ENCODE results near the gene ANKRD53.

ANKRD53 gene, protein sequence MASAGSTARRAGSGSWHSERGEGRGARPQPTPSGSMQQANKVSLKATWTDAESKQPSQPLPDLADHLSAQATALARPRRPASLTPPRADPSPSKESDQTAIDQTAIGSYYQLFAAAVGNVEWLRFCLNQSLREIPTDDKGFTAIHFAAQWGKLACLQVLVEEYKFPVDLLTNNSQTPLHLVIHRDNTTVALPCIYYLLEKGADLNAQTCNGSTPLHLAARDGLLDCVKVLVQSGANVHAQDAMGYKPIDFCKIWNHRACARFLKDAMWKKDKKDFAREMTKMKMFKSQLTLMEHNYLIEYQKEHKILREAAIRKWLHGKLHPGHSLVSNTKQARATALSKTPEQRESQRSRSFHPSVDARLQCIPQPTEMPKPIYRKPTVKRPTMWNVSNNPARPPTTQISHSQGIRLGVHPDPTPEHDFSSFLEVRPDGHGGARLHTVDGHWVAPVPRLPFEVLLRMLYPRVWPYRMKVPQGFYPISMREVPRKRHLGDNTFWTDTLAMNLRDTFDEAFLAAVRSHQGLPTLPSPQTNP

DNA sequence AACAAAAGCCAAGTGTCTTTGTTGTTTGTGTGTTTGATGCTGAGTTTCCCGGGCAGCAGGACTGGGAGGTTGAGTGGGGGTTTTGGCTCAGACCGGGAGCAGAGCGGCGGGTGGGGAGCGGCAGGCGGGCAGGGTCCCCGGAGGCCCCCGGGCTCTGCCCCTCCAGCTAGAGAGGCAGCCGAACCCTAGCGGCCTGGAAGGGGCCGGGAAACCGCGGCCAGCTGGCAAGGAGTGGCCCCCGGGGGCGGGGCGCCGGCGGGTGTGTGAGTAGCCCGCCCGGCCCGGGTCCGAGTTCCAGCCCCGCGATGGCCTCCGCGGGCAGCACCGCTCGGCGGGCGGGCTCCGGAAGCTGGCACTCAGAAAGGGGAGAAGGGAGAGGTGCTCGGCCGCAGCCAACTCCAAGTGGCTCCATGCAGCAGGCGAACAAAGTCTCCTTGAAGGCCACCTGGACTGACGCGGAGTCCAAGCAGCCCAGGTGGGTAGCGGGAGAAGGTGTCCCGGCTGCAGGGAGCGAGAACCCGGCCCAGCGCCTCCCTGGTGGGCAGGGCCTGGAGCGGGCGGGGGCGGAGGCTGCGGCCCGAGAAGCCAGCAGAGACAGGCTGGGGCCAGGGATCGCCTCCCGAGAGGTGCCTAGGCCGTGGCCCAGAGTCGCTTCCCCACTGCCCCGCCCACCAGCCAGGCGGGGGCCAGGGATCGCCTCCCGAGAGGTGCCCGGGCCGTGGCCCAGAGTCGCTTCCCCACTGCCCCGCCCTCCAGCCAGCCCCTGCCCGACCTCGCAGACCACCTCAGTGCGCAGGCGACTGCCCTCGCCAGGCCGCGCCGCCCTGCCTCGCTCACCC, at the start of gene ANKRD53:
Gene ANKRD53 (plus strand): TSS at position 290 of the 839 bp plus-strand sequence. CDS start 16 bp downstream, at position 306.
- DNase-seq (ENCODE audit: low spot score) (no peak), FAIRE-seq (no peak)

DNA sequence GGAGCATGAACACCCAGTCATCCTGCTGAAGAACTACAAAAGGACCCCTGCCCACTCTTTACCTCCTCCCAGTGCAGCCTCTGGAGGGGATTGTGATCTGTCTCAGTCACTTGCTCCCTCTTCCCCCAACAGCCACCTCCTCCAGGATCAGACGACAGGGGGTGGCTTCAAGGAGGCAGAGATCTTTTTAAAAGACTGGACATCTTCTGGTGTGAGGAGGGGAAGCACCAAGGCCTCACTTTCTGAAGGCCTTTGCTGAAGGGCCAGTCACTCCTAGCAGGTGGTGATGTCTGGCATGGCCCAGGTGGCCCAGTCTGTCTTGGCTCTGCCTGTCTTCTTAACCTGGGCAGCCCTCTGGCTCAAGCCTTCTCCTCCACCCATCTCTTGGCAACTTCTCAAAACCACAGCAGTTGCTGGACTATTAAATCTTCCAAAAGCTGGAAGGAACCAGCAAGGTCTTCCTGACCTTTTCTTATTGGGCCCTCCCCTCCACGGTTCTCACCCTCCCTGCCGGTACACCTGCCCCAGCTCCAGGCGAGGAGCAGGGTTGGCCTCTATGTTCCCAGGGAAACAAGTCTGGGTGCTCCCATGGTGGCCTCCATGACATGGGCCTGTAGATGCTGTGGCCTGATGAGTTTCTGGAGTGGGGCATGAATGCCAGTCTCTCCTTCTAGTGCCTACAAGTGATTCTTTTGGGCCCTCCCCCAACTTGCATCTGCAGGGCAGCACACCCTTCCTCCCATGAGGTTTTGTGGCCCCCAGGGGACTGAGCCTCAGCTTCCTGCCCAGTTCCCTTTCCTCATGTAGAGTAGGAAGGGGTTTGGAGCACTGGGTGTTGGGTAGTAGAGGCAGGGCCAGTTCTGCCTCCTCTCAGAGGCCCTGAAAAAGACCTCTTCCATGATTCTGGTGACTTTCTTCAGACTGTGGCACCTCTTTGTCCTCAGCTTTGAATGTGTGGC, 47.8 kb upstream of the ANKRD53 start:
- DNase-seq (ENCODE audit: low spot score): no peak
- no peak for FAIRE-seq

DNA sequence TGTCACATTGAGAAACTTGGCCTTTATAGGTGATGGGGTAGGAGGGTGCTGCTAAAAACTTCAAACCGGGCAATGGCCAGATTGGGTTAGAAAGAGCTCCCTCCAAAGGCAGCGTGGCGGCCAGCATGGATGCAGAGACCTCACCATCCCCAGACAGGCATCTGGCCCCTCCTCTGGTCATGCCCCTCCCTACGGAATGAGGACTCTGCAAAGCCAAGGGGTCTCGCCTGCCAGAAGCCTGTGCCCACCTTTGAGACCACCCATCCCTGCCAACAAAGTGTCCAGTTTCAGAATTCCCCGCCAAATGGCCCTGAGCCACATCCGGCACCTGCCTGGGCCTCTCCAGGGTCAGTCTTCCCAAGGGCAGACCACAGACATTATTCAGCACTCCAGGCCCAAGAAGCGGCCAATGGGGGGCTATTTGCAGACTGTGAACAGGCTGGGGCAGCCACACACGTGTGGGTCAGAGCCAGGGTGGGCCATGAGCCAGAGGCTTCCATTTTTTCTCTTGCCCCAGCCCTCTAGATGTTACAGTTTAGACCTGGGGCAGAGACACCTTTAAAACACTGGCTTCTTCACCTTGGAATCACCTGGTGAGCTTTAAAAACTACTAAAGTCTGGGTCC, 46.9 kb upstream of the ANKRD53 start:
- FAIRE-seq (no peak), DNase-seq (ENCODE audit: low spot score) (no peak)

DNA sequence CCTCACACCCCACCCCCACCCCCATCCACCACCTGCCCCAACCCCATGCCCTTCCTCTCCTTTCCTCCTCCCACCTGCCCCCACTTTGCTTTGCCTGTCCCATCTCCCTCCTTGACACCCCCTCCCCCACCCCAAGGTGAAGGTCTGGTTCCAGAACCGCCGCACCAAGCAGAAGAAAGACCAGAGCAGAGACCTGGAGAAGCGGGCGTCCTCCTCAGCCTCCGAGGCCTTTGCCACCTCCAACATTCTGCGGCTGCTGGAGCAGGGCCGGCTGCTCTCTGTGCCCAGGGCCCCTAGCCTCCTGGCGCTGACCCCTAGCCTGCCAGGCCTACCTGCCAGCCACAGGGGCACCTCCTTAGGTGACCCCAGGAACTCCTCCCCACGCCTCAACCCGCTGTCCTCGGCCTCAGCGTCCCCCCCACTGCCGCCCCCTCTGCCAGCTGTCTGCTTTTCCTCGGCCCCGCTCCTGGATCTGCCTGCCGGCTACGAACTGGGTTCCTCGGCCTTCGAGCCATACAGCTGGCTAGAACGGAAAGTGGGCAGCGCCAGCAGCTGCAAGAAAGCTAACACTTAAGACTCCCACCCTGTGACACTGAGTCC, 45.7 kb upstream of the ANKRD53 start:
- no peak for FAIRE-seq
- no peak for DNase-seq (ENCODE audit: low spot score)

DNA sequence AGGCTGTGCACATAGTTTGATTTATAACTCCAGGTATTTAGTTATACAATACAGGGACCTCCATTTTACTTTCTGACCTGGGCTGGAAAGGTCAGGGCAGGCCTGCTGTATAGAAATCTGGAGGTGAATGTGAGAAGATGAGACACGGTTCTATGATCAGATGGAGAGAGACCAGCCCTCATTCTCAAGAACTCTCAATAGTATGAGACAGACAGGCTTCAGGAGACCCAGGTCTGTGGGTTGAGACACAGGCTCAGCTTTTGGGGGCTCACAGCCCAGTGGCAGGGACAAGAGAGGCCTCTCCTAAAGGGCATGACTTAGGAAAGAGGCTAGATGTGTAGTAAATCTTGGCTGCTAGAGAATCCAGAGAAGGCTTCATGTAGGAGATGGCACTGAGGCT, 43.4 kb upstream of the ANKRD53 start:
- FAIRE-seq: no peak

DNA sequence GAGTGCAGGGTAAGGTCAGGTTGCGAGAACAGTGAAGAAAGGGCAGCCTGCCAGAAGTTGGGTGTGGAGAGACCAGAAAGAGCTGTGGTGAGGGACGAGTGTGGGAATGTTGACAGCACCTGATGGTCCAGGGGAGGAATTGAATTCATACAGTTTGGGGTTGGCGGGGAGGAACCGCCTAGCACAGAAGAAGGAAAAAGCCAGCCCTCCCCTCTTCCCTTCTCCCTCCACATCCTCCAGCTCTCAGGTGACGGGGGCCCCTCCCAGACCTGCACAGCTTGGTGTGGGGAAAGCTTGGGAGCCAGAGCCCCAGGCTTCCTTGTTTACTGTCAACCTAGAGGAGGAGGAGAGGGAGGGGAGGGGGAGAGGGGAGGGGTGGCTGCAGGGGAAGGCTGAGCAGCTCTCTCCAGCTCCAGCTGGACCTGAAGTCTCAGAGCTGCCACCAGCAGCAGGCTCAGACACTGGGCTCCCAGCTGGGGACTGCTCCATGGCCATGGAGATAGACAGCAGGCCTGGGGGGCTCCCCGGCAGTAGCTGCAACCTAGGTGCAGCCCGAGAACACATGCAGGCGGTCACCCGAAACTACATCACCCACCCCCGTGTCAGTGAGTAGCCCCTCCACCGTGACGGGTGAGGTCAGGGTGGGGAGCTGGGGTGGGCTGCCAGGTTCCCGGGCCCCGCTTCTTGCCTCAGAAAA, 42.8 kb upstream of the ANKRD53 start, which contains the start of gene ATP6V1B1:
Gene ATP6V1B1 (plus strand): TSS at position 433 of the 697 bp plus-strand sequence. CDS start 55 bp downstream, at position 488.
- no peak for DNase-seq (ENCODE audit: low spot score)
- FAIRE-seq: no peak

More for the DNA sequence above, 43.4 kb upstream of the ANKRD53 start:
- no peak for DNase-seq (ENCODE audit: low spot score)

DNA sequence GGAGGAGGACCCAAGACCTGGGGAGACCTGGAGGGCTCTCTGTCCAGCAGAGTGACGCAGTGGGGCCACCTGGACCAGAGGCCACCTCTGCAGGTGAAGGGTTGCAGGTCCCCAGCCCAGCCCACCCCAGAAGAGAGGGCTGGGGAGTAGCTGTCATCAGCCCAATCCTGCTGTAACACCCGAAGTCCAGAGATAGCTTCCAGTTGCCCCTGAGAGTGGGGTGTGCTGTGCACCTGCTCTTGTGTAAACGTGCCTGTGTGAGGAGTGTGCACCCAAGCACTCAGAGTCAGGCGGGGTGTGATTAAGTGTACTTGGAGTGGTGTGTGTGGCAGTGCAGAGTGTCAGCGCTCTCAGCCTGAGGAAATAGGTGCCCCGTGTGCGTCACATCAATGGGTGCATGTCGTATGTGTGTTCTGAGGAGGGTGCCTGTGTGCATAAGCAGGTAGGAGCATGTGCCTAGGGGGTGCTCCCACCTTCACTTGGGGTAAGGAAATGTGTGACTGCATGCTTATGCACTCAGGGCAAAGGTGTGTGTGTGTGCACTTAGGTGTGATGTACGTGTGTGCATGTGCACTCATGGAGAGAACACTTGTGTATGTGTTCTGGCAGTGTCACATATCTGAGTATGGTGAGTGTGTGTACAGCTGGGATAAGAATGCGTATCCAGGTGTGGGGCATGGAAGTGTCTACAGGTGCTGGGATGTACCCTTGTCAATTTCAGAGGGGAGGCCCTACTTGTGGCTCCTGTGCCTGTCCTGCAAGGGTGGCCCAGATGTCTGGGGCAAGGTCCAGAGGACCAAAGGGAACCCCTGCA, 42.1 kb upstream of the ANKRD53 start:
- no peak for DNase-seq (ENCODE audit: low spot score)
- FAIRE-seq: no peak

DNA sequence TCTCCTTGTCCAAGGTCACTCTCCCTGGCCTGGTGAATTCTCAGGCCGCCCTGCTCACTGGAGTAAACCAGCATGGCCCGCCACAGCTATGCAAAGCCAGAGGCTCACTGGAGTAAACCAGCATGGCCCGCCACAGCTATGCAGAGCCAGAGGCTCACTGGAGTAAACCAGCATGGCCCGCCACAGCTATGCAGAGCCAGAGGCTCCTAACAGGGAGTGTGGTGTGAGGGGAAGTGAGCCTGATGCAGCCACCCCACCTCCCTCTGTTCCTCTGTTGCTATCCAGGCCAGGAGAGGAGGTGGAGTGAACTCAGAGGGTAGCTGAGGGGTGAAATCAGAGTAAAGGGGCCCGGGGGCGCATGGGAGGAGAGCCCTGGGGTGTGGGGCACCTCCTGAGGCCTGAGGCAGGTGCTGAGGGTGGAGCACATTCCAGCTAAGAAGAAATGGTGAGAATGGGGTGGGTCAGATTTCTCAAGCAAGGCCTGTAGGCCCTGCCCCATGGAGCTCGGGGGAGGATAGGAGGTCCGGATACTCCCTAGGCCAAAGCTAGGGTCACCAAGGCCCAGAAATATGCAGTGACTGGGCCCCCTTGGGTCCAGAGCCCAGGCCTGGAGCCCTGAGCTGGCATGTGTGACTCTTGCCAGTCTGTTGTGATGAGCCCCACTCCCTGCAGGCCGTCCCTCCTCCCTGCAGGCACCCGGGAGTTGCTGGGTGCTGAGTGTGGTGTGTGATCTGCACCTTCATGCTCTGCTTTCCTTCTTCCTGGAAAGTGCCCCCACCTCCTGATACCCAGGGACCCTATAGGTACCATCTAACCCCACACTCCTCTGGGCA, 41.2 kb upstream of the ANKRD53 start:
- DNase-seq (ENCODE audit: low spot score): no peak

DNA sequence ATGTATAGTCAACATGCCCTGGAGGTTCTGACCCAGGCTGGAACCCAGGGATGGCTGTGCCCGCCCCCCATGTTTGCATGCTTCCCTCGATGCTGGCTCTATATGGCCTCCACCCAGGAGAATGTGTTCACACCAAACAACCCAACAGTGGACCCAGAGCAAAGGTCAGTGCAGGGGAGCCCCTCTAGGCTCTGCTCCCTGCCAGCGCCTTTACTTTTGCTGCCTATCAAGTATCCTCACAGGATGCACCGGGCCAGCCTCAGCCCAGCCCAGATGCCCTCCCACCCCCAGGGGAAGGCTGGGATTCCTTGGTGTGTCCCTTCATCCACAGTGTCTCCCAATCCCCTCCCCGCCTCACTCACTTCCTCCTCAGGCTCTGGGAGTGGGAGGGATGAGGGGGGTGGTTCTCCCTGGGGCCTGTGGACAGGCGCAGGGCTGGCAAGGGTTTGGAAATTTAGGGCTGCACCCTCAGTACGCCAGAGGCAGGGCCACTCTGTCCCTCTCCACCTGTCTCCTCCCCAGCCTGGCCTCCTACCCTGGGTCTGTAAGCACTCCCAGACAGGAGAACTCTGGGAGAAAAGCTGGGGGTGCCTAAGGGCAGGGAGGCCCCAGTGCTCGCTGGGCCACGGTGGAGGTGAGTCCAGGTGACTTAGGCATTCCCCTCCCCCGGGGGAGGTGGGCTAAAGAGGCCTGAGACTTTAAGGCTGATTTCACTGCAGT, 40.4 kb upstream of the ANKRD53 start:
- FAIRE-seq: no peak
- no peak for DNase-seq (ENCODE audit: low spot score)

More for the DNA sequence above, 41.2 kb upstream of the ANKRD53 start:
- FAIRE-seq: no peak

DNA sequence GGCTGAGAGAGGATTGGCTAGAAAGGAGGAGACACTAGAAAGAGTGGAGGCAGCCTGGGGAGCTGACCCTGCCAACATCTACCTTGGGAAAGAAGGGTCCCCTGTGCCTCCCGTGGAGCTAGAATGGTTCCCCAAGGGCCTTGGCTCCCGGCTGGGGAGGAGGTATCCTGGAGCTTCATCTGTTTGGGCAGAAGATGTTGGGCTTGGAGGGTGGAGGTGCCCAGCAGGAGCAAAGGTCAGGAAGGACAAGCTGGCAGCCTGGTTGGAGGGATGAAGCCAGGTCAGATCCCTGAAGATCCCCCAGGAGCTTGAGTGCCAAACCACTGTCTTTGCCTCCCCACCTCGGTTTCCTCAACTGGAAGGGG, 39.9 kb upstream of the ANKRD53 start:
- FAIRE-seq (no peak), DNase-seq (ENCODE audit: low spot score) (no peak)

DNA sequence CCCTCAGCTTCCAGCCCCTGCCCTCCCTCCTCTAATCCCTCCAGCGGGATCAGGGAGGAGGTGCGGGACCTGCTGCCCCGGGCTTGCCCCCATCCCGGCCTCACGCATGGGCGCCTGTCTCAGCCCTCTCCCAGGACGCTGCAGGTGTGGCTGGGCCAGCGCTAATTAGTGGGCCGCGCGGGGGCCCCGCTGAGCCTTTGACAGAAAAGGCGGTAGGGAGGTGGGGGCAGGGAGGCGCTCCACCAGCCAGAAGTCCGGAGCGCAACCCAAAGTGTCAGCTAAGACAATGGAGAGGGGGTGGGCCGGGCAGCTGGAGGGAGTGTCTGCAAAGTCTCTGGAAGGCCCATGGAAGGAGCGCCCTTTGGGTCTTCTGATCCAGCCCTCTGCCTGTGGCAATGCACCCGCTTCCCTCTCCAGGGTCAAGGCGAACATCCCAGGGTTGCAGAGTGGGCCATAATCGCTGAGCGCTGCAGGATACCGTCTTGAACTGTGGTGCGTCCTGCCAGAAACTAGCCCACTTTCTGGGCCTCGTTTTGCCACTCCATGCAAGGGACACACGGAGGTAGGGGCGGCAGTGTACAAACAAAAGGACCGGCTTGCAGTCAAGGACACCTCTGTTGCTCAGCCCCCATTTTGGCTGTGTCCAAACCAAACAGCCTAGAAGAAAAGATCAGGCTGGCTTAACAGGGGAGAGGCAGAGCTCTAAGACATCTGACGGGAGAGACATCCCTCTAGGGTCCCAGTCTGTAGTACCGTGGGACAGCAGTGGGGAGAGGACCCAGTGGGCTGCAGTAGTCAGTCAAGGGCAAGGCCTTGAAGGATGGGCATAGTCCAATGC, 39.2 kb upstream of the ANKRD53 start:
- DNase-seq (ENCODE audit: low spot score) (no peak), FAIRE-seq (no peak)

DNA sequence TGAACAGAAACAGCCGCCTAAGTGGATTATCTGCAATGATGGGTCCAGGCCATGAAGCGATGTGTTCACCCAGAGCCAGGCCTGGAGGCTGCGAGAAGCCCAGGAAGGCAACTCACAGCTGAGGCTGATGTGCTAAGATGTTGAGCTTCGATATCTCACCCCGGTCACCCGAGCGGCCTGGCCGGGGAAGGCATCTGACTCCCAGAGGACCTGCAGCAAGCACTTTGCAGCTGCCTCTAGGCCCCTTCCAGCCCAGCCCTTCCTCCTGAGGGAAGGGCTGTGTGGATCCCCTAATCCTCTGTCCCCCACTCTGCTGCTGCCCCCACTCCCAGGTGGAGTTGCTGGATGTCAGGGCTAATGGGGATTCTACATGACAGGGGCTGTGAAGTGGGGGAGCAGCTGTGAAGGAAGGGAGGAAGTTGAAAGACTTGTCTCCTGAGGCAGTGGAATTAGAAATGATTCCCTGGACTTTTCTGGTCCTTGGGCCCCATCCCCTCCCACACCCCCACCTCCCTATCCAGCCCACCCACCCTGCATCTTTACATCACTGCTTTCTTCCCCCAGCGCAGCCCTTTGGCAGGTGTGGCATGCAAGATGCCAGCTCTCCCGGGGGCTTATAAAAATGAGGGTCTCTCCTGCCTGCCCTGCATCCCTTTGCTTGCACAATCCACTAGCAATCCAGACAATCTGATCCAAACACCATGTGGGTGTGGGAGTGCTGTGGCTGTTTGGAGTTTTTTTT, 38.4 kb upstream of the ANKRD53 start:
- DNase-seq (ENCODE audit: low spot score) (no peak), FAIRE-seq (no peak)

DNA sequence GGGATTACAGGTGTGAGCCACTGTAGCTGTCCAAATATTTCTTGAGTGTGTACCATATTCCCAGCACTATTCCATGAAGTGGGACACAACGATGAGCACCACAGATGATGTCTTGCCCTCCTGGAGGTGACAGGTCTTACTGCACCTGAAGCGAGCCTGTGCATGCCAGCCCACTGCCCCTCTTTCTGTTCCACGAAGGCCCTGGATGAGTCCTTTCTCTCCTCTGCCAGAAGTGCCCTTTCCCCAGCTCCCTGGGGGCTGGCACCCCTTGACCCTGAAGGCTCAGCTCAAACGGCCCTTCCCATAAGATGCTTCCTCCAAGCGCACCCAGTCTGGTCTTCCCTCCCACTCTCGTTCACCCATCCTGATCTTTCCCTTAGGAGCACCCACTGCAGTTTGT, 37.2 kb upstream of the ANKRD53 start:
- no peak for FAIRE-seq

DNA sequence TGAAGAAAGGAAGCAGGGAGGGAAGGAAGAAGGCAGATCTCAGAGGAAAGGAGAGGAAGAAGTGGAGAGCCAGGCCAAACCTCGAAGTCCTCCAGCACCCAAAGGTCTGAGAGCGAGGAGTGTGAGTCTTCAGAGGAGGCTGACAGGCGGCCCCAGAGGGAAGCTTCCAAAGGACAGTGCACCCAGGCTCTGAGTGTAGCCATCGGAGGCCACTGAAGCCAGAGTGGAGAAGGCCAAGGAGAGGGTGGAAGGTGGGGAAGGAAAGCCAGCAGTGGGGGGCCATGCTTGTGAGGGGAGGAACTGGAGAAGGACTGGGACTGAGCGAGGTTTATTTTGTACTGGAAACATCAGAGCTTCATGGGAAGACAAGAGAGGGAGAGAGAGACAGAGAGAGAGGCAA, 36.7 kb upstream of the ANKRD53 start:
- DNase-seq (ENCODE audit: low spot score): no peak
- FAIRE-seq: no peak

More for the DNA sequence above, 37.2 kb upstream of the ANKRD53 start:
- DNase-seq (ENCODE audit: low spot score): no peak

DNA sequence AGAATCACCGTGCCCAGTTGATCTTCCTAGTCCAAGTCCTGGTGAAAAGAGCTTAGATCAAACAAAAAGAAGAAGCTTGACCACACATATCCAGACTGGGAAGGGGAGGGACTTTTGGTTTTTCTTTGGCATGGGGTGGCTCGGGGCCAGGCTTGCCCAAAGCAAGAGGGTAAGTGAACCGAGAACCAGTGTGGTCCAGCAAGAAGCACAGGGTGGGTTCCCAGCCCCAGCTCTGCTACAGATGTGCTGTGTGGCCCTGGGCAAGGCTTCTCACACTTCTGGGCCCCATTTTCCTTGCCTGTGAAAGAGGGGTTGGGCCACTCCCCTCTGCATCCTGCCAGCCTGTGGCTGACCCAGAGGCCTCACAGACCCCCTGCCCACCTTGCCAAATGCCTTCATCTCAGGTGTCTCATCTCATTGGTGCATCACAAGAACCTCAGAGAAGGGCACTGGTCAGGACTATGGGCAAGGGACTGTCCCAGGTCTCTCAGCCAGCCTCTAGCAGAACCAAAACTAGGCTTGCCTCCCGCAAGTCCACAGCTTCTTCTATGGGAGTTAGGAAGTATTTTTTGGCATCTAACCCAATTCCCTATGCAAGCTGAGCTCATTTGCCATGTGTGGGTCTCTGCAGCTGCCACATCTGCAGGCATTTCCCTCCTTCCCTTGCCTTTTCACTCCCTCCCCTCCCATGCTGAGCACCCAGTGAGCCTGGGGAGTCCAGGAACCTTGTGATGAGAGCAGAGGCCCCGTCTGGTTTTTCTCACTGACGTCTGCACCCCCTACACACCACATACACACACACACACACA, 35.8 kb upstream of the ANKRD53 start:
- FAIRE-seq (no peak), DNase-seq (ENCODE audit: low spot score) (no peak)
